SW 1271 (cell line): ENCODE measurements around the gene MRPL27.
"Not testable (repeated sequence)": the region's sequence is repeated elsewhere in the genome, so short reads cannot be mapped to it uniquely, and the experiment has no call there.

ENCODE experiments used
- DNase-seq, 2 experiments: peaks; one replicate each; lab custom pipeline; 2025; lab: John Stamatoyannopoulos, UW

MRPL27 gene

GRCh38 chr17:50372758-50373556 lies at the start of gene MRPL27, which contains the start of gene EME1:
Gene MRPL27 (minus strand): TSS chr17:50373184. CDS start chr17:50373170, 14 bp downstream.
Gene EME1 (plus strand): TSS chr17:50373229. CDS start chr17:50375209, 1,980 bp downstream.
- peak; percentile 87 to 92 for DNase-seq

GRCh38 chr17:50422738-50423137 lies 49.8 kb upstream of the MRPL27 start:
- DNase-seq, result no peak

- DNase-seq, result no peak
These were observed 48.5 kb upstream of the MRPL27 start for GRCh38 chr17:50421308-50422051.

- DNase-seq, result no peak
These were observed 47.6 kb upstream of the MRPL27 start for GRCh38 chr17:50420419-50421112.

GRCh38 chr17:50419577-50419976 lies 46.6 kb upstream of the MRPL27 start:
- not testable (repeated sequence) for DNase-seq

GRCh38 chr17:50414808-50415207 lies 41.8 kb upstream of the MRPL27 start:
- DNase-seq, result no peak

- no peak for DNase-seq
These were observed 39.3 kb upstream of the MRPL27 start for GRCh38 chr17:50412188-50412732.

GRCh38 chr17:50407921-50408320 lies 34.9 kb upstream of the MRPL27 start:
- no peak for DNase-seq

- no peak for DNase-seq
These were observed 33.6 kb upstream of the MRPL27 start for GRCh38 chr17:50406578-50406977.

GRCh38 chr17:50405351-50405750 lies 32.4 kb upstream of the MRPL27 start:
- not testable (repeated sequence) for DNase-seq

GRCh38 chr17:50399591-50399990 lies 26.6 kb upstream of the MRPL27 start:
- not testable (repeated sequence) for DNase-seq

GRCh38 chr17:50398672-50399071 lies 25.7 kb upstream of the MRPL27 start:
- not testable (repeated sequence) for DNase-seq

- DNase-seq, result no peak
These were observed 24.9 kb upstream of the MRPL27 start for GRCh38 chr17:50397919-50398285.

GRCh38 chr17:50397111-50397918 lies 24.3 kb upstream of the MRPL27 start, which contains the start of gene LRRC59:
Gene LRRC59 (minus strand): TSS chr17:50397523. CDS start chr17:50397317, 206 bp downstream.
- DNase-seq, result peak; percentile 39 to 76

GRCh38 chr17:50396261-50397110 lies 23.5 kb upstream of the MRPL27 start:
- DNase-seq, result peak in 1 of 2 experiments; percentile 13

- DNase-seq, result no peak
These were observed 21.7 kb upstream of the MRPL27 start for GRCh38 chr17:50394711-50395110.

GRCh38 chr17:50393700-50394099 lies 20.7 kb upstream of the MRPL27 start:
- no peak for DNase-seq

GRCh38 chr17:50392621-50393020 lies 19.6 kb upstream of the MRPL27 start:
- no peak for DNase-seq

- no peak for DNase-seq
These were observed 16.6 kb upstream of the MRPL27 start for GRCh38 chr17:50389534-50389933.

GRCh38 chr17:50388728-50389127 lies 15.7 kb upstream of the MRPL27 start:
- no peak for DNase-seq
